Colonic mucosa (tissue), 4 donors: ENCODE measurements around the gene ABCA9. TPM values are rescaled to one million over a fixed set of nuclear protein-coding genes. Genes with fewer than 3 reads are reported as not detected.

Experiments used
- DNase-seq: peaks from one replicate; pipeline ENCODE4 v3.0.0-alpha.2; 2020
- H3K27ac ChIP-seq: fragments of 200-600 bp; one replicate; pipeline ENCODE4 v1.8.0; 2021
- H3K27me3 ChIP-seq: fragments of 200-600 bp; one replicate; pipeline ENCODE4 v1.8.0; 2021
- H3K36me3 ChIP-seq: fragments of 200-600 bp; one replicate; pipeline ENCODE4 v1.8.0; 2021
- H3K4me1 ChIP-seq: fragments of 200-600 bp; one replicate; pipeline ENCODE4 v1.8.0; 2021; ENCODE audit warnings: mild to moderate bottlenecking
- H3K4me3 ChIP-seq: fragments of 200-600 bp; one replicate; pipeline ENCODE4 v1.8.0; 2021
- H3K9ac ChIP-seq, 2 donors: one replicate each; pipeline ENCODE4 v1.7.0; 2013; ENCODE audit warnings: control low read depth in 2 of 2, low read depth in 2 of 2, low read length in 2 of 2
- H3K9me3 ChIP-seq: fragments of 200-600 bp; one replicate; pipeline ENCODE4 v1.8.0; 2021
- intact Hi-C: fragments of 100-400 bp; cut with DNase I; formaldehyde crosslinking; loops from one replicate; pipeline ENCODE4 v1.14.1; 2022
- total RNA-seq, 2 donors: library from RNA; stranded (reverse); fragmentation: NEBNext Ultra II Directional in 1 of 2; extraction: Animal tissue kit (Norgen Biotek cat#: 25700) in 1 of 2; gene quantifications; one replicate each; pipeline ENCODE4 v1.2.1, GENCODE V29; 2021
- TF ChIP-seq, protein P1 (sequence below): fragments of 200-600 bp; IDR thresholded peaks from one replicate; pipeline ENCODE4 v1.8.0; 2022; ENCODE audit warnings: antibody characterized with exemption, mild to moderate bottlenecking
- donor health status: healthy.
- donor health status: DM: no; HTN: no; CAD: no.
- donor health status: DM: no; HTN: no; CAD: no.

Gene ABCA9
- total RNA-seq, 2 donors from 2014 or later, result 0.54 to 2.5 TPM

DNA sequence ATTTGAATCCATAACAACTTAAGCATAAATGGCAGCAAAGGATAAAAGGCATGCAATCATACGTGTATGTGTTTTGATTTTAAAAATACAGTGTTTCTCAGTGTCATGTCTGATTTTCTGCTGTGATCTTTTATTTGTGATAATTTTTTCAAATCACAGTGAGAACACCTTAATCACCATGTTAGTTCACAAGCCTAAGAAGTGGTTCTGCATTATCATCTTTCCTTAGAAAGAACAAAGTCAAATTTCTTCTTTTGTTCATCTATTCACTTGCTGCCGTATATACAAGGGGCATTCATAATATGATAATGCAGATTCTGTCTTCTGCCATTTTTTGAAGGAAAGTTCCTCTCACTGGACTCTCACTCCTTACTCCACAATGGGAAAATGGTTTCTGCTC is 33.3 kb upstream of the ABCA9 start:
- no peaks in the 10 kb centered on the region for H3K9me3 ChIP-seq
- H3K27me3 ChIP-seq, result no peaks in the 10 kb centered on the region
- no peak overlapping the region for H3K9ac ChIP-seq
- intact Hi-C loops, result no loop called here
- H3K4me1 ChIP-seq, result no peaks in the 10 kb centered on the region
- no peaks in the 10 kb centered on the region for H3K36me3 ChIP-seq
- H3K27ac ChIP-seq, result no peak overlapping the region
- DNase-seq, result no peak
- TF ChIP-seq, protein P1, sequence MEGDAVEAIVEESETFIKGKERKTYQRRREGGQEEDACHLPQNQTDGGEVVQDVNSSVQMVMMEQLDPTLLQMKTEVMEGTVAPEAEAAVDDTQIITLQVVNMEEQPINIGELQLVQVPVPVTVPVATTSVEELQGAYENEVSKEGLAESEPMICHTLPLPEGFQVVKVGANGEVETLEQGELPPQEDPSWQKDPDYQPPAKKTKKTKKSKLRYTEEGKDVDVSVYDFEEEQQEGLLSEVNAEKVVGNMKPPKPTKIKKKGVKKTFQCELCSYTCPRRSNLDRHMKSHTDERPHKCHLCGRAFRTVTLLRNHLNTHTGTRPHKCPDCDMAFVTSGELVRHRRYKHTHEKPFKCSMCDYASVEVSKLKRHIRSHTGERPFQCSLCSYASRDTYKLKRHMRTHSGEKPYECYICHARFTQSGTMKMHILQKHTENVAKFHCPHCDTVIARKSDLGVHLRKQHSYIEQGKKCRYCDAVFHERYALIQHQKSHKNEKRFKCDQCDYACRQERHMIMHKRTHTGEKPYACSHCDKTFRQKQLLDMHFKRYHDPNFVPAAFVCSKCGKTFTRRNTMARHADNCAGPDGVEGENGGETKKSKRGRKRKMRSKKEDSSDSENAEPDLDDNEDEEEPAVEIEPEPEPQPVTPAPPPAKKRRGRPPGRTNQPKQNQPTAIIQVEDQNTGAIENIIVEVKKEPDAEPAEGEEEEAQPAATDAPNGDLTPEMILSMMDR, result no peak
- no peak overlapping the region for H3K4me3 ChIP-seq

DNA sequence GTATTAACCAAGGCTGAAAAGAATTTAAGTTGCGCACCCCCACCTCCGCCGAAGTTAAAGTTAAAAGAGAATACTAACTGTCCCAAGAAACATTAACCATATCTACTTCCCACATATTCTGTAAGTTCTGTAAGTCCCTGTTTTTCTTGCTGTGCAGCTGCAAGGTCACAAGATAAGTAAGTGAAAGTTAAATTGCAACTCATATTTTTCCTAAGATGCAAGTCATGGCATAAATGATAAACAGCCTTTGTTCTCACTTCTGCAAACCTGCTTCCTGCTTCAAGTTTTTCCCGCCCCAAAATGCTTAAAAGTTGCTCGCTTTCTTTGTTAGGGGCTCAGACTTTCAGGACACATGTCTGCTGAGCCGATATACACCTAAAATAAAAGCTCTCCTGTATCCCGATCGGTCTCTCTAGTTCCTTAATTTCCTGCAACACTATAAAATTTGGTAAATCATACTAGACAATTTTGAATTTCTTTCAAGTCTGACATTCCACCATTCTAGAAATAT is 32.6 kb upstream of the ABCA9 start:
- Histone ChIP-seq H3K27me3 (no peaks in the 10 kb centered on the region), H3K9me3 (no peaks in the 10 kb centered on the region), H3K36me3 (no peaks in the 10 kb centered on the region), H3K4me1 (no peaks in the 10 kb centered on the region), H3K9ac (no peak overlapping the region), H3K27ac (no peak overlapping the region), H3K4me3 (no peak overlapping the region)
- intact Hi-C loops, result no loop called here
- TF ChIP-seq, protein P1, result no peak
- DNase-seq, result no peak

DNA sequence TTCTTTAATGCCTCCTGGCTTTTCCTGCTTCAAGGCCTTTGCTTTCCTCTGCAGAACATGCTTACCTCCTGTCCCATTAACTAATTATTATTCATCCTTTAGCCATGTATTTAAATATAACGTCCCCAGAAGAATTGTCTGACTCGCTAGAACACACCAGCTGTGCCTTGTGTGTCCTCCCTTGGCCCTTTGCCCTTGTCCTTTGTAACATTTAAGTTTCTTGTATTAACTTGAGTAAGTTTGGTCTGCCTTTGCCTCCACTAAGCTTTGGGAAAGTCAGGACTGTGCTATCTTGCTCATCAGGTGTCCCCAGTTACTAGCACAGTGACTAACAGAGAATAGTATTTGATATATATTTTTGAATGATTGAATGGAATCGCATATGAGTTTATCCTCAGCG is 29.6 kb upstream of the ABCA9 start:
- H3K4me1 ChIP-seq, result no peaks in the 10 kb centered on the region
- TF ChIP-seq, protein P1, result no peak
- no peak overlapping the region for H3K4me3 ChIP-seq
- intact Hi-C loops, result no loop called here
- no peak overlapping the region for H3K9ac ChIP-seq
- no peaks in the 10 kb centered on the region for H3K27me3 ChIP-seq
- no peak for DNase-seq
- H3K27ac ChIP-seq, result no peak overlapping the region
- no peaks in the 10 kb centered on the region for H3K36me3 ChIP-seq
- H3K9me3 ChIP-seq, result no peaks in the 10 kb centered on the region

DNA sequence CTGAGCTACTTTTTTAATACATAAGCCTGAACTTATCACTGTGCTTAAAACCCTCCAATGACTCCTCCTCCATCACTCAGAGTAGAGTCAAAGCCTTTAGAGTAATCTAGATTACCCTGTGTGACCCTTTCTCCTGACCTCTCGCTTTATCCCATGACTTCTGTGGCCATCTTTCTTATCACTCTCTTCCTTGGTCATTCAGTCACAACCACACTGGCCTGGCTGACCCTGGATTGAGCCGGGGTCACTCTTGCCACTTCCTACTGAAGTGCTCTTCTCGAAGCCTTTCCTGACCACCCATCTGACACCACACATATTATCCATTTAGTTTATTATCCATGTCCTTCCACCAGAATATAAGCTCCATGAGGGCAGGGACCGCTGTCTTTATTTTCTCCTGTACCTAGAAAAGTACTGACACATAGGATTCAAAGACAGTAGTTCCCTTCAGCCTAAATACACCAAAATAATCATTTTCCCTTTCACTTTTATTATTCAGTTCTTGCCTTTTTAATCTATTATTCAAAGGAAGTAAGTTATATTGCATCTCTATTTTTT is 28.0 kb upstream of the ABCA9 start:
- H3K27me3 ChIP-seq, result no peaks in the 10 kb centered on the region
- TF ChIP-seq, protein P1, result no peak
- no peak overlapping the region for H3K27ac ChIP-seq
- no peaks in the 10 kb centered on the region for H3K4me1 ChIP-seq
- H3K36me3 ChIP-seq, result no peaks in the 10 kb centered on the region
- no peak for DNase-seq
- intact Hi-C loops, result no loop called here
- no peak overlapping the region for H3K9ac ChIP-seq
- H3K9me3 ChIP-seq, result no peaks in the 10 kb centered on the region
- no peak overlapping the region for H3K4me3 ChIP-seq

DNA sequence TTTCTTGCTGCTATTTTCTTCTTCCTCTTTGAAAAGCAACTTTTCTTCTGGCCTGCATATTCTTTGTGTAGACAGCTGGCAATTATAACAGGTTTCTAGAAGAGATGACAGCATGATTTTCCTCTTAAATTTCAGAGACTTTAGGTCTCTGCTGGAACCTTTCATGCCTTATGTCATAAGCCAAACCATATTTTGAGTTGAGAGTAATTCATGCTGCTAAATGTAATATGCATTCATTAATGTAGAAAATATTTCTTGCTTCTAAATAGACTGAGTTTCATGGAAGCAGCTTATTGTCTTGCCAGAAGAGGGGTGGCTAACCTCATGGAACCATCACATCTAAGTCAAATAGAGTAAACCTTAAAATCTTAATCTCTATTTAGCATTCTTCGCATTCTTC is 25.9 kb upstream of the ABCA9 start:
- TF ChIP-seq, protein P1, result no peak
- no peaks in the 10 kb centered on the region for H3K27me3 ChIP-seq

More for the DNA sequence above, 25.9 kb upstream of the ABCA9 start:
- no peak overlapping the region for H3K27ac ChIP-seq
- H3K36me3 ChIP-seq, result no peaks in the 10 kb centered on the region
- H3K9ac ChIP-seq, result no peak overlapping the region
- H3K4me1 ChIP-seq, result no peaks in the 10 kb centered on the region
- intact Hi-C loops, result no loop called here
- H3K4me3 ChIP-seq, result no peak overlapping the region
- H3K9me3 ChIP-seq, result no peaks in the 10 kb centered on the region
- no peak for DNase-seq
